ENCODE data around the gene STX11.

Gene STX11

DNA sequence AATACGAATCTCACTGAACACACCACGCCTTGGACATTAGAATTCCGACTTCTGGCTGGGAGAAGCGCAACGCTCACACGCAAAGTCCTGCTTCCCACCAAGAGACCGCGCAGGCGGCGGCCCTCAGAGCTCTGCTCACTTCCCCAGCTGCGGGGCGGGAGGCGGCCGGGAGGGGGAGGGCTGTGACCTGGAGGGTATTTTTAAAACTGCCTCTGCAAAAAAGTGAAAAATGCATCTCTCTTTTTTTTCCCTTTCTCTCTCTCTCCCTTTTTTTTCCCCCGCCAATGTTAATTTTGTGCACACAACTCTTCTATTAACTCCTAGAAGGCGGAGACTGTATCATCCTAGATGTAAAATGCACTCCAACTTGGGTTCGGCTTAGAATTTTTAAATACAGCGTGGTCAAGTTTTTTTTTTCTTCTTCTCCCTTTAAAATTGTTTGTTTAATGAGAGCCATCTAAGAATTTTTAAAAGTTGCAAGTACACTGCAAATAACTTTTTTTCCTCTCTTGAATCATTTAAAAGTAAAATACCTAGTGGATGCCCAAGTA is 66.4 kb downstream of the STX11 start:
- peak; percentile 82 for DNase-seq

DNA sequence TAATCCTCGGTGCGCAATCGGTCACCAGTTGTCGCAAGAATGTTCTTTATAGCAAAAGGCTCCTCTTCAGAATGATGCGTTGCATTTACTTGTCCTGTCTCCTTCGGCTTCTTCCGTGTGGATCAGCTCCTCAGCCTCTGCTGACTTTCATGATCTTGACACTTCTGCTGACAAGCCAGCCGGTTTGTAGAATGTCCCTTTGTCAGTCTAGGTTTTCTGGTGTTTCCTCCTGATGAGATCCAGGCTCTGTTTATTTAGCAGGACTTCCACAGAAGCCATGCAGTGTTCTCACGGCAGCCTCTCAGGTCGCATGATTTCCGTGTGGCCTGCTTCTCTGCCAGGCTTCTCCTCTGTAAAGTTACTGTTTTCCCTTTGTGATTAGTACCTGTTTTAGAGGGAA is 66.9 kb downstream of the STX11 start:
- DNase-seq: no peak

DNA sequence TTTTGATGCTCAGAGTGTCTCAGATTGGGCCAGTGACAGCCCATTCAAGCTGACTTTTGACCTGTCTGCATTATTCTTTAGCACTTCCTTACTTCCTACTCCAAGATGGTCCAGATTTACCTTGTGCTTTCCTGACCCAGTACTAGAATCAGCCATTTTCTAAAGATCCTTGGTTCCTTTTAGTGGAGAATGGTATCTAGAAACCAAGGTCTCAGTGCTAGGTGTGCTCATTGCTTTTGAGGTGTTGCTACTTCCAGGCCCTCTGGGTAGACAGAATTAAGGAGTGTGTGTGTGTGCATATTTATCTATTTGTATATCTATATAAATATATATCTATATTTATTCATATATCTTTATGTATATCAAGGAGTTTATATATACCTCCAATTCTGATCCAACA is 67.5 kb downstream of the STX11 start:
- no peak for DNase-seq

DNA sequence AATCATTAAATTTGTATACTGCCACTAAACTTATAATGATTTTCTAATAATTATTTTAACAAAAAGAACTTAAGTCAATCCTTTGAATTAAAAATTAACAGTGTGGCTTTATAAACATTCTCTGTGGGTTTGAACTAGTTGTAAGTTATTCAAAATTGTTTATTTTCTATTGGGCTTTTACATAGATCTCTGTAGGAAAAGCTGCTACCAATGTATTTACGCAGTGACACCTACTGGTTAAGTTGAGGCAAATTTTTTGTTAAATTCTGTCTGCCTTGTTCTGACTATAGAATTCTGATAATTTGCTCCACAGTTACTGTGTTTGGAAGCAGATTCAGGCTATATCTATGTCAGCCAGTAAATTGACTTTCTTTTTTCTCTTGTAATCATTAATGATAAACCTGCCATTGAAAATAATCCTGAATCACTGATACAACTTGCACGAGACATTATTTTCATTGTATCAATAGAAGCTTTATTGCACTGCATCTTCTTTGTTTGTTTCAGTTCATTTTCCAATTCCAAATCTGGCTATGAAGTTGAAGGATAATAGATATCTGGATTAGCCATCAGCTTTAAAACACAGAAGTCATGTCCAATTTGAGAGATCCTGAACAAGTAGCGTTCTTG is 68.9 kb downstream of the STX11 start:
- DNase-seq: no peak

DNA sequence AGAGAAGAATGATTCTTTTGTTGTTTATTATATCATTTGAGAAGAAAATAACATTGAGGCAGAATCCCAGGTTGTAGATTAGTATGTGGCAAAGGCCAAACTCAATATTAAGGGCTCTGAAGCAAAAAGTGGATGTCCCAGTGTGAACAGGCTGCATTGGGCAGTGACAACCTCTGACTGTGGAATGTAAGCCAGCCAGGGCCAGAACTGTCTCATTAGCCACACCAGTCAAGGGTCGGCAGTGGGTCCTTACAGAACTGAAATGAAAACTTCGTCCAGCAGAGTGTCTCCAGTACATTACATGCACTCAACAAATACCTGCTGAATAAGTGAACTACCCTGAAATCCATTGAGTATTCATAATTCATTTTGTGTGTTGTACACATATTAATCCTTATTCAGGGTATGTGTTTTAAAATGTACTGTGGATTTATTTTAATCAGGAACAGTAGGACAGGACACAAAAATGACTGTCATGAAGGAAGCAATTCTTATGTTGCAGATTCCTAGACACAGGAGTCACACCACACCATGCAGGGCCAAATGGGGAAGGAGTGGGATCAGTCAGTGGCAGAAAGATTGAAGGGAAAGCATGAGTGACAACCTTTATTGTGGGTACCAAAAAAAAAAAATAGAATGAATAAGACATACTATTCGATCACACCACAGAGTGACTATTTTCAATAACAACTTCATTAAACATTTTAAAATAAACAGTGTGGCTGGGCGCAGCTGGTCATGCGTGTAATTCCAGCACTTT is 69.9 kb downstream of the STX11 start:
- no peak for DNase-seq

DNA sequence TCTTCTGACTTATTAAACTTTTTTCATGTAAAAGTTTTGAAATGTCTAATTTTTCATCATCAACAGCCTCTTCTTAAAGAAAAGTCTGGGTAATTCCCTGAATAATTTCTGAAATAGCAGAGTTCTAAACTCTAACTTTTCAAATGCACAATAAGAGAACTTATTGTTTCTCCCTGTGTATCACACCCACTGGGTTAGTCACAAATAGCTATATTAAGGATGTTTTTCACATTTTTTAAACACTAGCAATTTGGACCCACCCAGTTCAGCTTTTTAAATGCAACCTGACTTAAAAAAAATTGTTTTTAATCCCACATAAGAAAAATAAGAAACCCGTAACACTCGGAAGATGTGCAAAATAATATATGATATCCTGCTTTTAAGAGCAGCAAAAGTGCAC is 73.4 kb downstream of the STX11 start:
- no peak for DNase-seq

DNA sequence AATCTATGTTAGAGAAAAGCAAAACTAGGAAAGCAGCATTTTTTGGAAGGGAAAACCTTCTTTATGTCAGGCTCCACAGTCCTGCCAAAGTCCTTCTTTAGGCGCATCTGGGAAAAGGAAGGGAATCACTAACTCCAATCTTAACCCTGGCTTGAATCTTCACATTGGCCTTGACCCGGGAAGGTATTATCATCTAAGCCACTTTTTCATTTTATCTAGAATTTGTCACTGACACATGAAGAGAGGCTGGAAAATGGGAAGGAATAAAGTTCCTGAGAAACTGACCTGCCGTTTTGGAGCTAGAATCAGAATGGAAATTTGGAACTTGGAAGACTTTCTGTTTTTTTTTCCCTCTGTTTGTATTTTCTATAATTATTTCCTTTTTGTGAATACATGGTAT is 81.4 kb downstream of the STX11 start:
- DNase-seq: no peak

DNA sequence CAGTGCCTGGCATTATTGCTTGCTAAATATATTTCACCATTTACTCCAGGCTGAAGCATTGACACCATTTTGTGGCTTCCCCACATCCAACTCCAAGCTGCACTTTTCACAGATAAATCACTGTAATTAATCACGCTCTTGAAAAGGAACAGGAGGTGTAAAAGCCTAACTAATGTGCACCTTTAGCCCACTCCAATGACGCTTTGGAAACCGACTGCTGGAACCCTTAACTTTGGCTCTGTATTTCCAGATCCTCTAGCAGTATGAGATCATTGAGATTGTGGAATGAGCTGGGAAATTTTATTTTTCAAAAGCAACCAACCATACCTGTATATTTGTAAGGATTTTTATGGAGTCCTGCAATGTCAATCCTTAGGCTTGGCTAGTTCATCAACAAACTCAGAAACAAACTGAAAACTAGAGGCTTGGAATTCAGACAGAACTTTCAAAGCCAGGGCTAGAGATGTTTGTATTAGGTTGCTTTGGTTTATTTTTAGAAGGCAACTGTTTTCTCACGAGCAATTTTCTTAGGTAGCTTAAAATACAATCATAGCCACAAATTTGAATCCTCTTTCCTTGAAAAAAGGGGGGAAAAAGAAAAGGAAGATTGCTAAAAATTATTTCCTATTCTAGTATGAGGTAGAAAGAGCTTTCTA is 82.0 kb downstream of the STX11 start:
- no peak for DNase-seq

DNA sequence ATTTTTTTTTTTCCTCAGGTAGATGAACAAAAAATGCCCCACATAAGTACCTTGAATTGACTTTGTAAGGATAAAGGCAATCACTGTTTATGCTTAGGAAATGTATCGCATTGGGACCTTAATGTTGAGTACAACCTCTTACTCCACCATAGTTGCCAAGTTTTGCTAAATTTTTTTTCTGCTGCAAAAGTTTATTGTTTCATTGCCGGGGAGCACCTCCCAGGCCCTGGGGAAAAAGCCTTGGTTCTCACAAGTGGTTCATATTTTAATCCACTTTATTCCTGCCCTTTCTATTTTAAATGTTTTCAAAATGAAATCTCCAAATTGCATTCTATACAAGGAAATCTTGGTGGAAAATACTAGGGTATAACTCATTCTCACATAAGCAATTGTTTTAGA is 82.5 kb downstream of the STX11 start:
- no peak for DNase-seq

DNA sequence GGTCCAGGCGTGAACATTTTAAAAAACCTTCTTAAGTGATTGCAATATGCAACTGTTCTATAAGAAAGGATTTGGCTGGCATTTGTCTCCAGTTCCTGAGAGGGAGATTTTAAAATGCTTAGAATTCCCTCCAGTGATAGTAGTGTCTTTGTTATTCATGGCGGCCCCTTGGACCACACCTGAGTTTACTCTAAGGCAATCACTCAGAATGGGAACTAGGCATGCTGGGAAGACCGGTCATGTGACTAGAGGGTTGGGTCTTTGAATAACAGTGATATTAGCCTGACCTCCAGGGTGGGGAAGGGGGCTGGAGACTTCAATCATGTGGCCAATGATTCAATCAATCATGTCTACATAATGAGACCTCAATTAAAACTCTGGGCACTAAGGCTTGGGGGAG is 84.1 kb downstream of the STX11 start:
- no peak for DNase-seq

DNA sequence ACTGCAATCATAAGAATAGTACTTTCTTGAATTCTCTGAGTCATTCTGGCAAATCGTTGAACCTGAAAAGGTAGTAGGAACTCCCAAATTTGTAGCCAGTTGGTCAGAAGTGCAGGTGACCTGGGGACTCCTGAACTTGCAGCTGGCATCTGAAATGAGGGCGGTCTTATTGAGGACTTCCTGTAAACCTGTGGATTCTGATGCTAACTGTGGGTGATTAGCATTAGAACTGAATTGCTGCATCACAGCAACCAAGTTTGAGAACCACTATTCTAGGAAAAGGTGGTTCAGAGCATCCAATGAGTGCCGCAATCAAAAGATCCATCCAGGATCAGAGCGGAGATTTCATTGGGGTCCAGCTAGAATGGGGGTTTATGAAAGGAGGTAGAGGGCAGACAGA is 84.6 kb downstream of the STX11 start:
- no peak for DNase-seq

Data from activated CD4-positive, alpha-beta T cell treated with anti-CD3 and anti-CD28 coated beads for 48 hours (primary cell).